Ovary (tissue), 10 donors: ENCODE data around the gene FAM229A. TPM values are rescaled to one million over a fixed set of nuclear protein-coding genes. Genes with fewer than 3 reads are reported as not detected.

ENCODE experiments used
- DNase-seq, 5 donors: peaks; one replicate each; pipeline ENCODE4 v3.0.0-alpha.2; 2019 to 2020
- H3K27ac ChIP-seq, 2 donors: fragments of 200-600 bp; one replicate each; pipeline versions ENCODE4 v1.5.1 to v1.8.0; 2019 to 2022
- H3K27me3 ChIP-seq: fragments of 200-600 bp; one replicate; pipeline ENCODE4 v1.8.0; 2022
- H3K36me3 ChIP-seq: fragments of 200-600 bp; sonication (generic); one replicate; pipeline ENCODE4 v1.5.1; 2019
- H3K4me1 ChIP-seq: one replicate; pipeline ENCODE4 v1.8.1; 2013; ENCODE audit warnings: mild to moderate bottlenecking, moderate library complexity; ENCODE audit not compliant: insufficient read depth
- H3K4me3 ChIP-seq: fragments of 200-600 bp; sonication (generic); one replicate; pipeline ENCODE4 v1.5.1; 2017
- H3K9me3 ChIP-seq, 2 donors: fragments of 200-600 bp in 1 of 2; sonication (generic) in 1 of 2; one replicate each; pipeline versions ENCODE4 v1.5.1 to v1.8.1; 2013 to 2019; ENCODE audit warnings: mild to moderate bottlenecking in 1 of 2, moderate library complexity in 1 of 2
- CTCF ChIP-seq, 3 donors: fragments of 450-650 bp in 2 of 3; fragments of 200-600 bp in 1 of 3; IDR thresholded peaks; one replicate each; pipeline versions ENCODE4 v1.5.1 to v1.8.0; 2016 to 2022; ENCODE audit warnings: antibody characterized with exemption in 3 of 3, mild to moderate bottlenecking in 1 of 3
- EP300 ChIP-seq: sonication (generic); formaldehyde crosslinking; IDR thresholded peaks from one replicate; pipeline ENCODE4 v1.6.1; 2017; ENCODE audit warnings: antibody characterized with exemption
- POLR2A ChIP-seq: fragments of 450-650 bp; IDR thresholded peaks from one replicate; pipeline ENCODE4 v1.6.1; 2017; ENCODE audit warnings: antibody characterized with exemption, mild to moderate bottlenecking, moderate library complexity
- WGBS, 3 donors: extraction: QIAGEN DNeasy Blood & Tissue Kit in 1 of 3; methylation state at CpG; one replicate each; pipeline versions ENCODE4 v1.1.5 to v1.1.7; 2013 to 2017; 5-methylcytosine and 5-hydroxymethylcytosine counted together
- intact Hi-C, 4 donors: fragments of 100-400 bp; cut with DNase I; formaldehyde crosslinking; loops; one replicate each; pipeline versions ENCODE4 v1.11.0 to v1.15.1; 2022 to 2023
- long read RNA-seq, 3 donors: library from polyadenylated mRNA in 2 of 3; unstranded in 2 of 3; transcript quantifications; one replicate each; pipeline ENCODE4 v2.0.0 and lab custom pipeline, GENCODE V29; 2021 to 2026
- polyA plus RNA-seq, 2 donors: library from polyadenylated mRNA; stranded (reverse); fragments of 200-250 nt in 1 of 2; fragments of 350-450 nt in 1 of 2; fragmentation: Illumina TruSeq in 1 of 2; extraction: RNeasy Lipid Tissue Mini Kit (QIAGEN cat#74804) in 1 of 2; gene quantifications; one replicate each; pipeline ENCODE4 v1.2.3, GENCODE V29; 2013 to 2014
- total RNA-seq, 7 donors: library from RNA; depleted of rRNA in 2 of 7; stranded (reverse); fragments of >200 nt in 2 of 7; fragmentation: NEBNext Ultra II Directional in 3 of 7; extraction: Animal tissue kit (Norgen Biotek cat#: 25700) in 3 of 7; gene quantifications; one replicate each; pipeline versions ENCODE4 v1.1.0 to v1.2.4, GENCODE V29; 2016 to 2023
- donor health status: DM: no; HTN: no; CAD: no; lungs with moderate emphysema.
- donor health status: DM: no; HTN: no; CAD: no.
- donor health status: Bipolar disorder and iron deficiency.
- donor health status: DM: yes; HTN: yes; CAD: no.
- donor health status: DM: no; HTN: no; CAD: no.
- donor health status: DM: yes; HTN: yes; CAD: no.

The FAM229A gene
- 10 to 100 TPM in 6 of 7 donors, 1 to 10 TPM in 1; 9.1 to 27.0 (median 15.5) TPM for total RNA-seq
- polyA plus RNA-seq, result 10 to 100 TPM in 1 of 2 donors, 1 to 10 TPM in 1; 3.0 to 13.2 TPM
- long read RNA-seq, donor 1, partial matches to known transcripts, result 0 of 8 reads
- long read RNA-seq, donor 1, other reads (novel, unspliced or antisense), result 2 of 8 reads
- long read RNA-seq, donor 2, transcript FAM229A-204 (3 exons, 699 nt), result major isoform, 5 of 7 reads
- long read RNA-seq, donor 2, partial matches to known transcripts, result 0 of 7 reads
- long read RNA-seq, donor 2, other reads (novel, unspliced or antisense), result 0 of 7 reads
- long read RNA-seq, donor 3, transcript FAM229A-204 (3 exons, 699 nt), result major isoform, 11 of 19 reads
- long read RNA-seq, donor 3, transcript FAM229A-202 (2 exons, 2,759 nt), result minor isoform, 7 of 19 reads
- long read RNA-seq, donor 3, partial matches to known transcripts, result 0 of 19 reads
- long read RNA-seq, donor 3, other reads (novel, unspliced or antisense), result 1 of 19 reads

GRCh38 chr1:32362474-32363313 is at the start of gene FAM229A, which contains the start of gene TSSK3:
Gene FAM229A (minus strand): TSS chr1:32362485. CDS start chr1:32362091, 394 bp downstream.
Gene TSSK3 (plus strand): TSS chr1:32362539. CDS start chr1:32362702, 163 bp downstream.
- Histone ChIP-seq H3K4me1 (peaks cover 8% of the 10 kb centered on the region), H3K27ac (peak within 1 kb of the TSS; percentile 68 to 87), H3K36me3 (no peaks in the 10 kb centered on the region), H3K4me3 (peak within 1 kb of the TSS; percentile 24), H3K27me3 (no peaks in the 10 kb centered on the region), H3K9me3 (no peaks in the 10 kb centered on the region)
- 32 to 39% (median 38%) methylated on average over 17 of the region's 17 CpGs for WGBS, 3 donors
- no peak for TF ChIP-seq CTCF (IDR thresholded peaks at IDR 0.05)
- TF ChIP-seq EP300, result no peak
- TF ChIP-seq POLR2A, result no peak
- peak in 1 of 5 donors; percentile 50 for DNase-seq
- intact Hi-C loops, result loop anchor here in 1 of 4 donors (10.0 kb wide), 1 partner anchor 118 kb away; the partner anchor contains the start of gene FAM167B

GRCh38 chr1:32411261-32411660 is 49.0 kb upstream of the FAM229A start:
- no peaks in the 10 kb centered on the region for H3K36me3 ChIP-seq
- intact Hi-C loops, result no loop called here
- peaks cover 0 to 6% of the 10 kb centered on the region in 2 donors for H3K9me3 ChIP-seq
- H3K27ac ChIP-seq, result no peak overlapping the region
- DNase-seq, result no peak
- no peaks in the 10 kb centered on the region for H3K27me3 ChIP-seq
- no peaks in the 10 kb centered on the region for H3K4me1 ChIP-seq
- no peak overlapping the region for H3K4me3 ChIP-seq
- no peak for TF ChIP-seq CTCF (IDR thresholded peaks at IDR 0.05)
- no peak for TF ChIP-seq EP300
- no peak for TF ChIP-seq POLR2A

DNA sequence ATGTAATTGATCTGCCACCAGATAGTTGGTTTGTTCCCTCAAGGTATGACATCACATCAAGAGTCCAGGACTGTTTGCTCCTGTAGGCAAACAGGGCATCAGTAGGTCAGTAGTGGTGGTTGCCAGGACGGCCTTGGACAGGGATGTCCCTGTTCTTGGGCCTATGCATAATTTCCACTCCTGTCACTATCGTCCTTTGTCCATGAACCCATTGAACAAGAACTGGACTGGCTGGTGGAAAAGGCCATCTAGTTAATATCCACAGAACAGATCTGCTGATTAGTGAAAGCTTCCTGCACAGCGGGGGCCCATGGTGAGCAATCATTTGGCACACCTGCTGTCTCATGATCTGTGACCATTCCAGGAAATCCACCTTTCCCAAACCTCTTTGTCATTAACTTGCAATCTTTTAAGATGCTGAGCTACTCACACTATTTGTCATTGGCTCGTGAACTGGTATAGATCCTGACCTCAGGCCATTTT is 44.4 kb upstream of the FAM229A start:
- Histone ChIP-seq H3K36me3 (no peaks in the 10 kb centered on the region), H3K4me3 (no peak overlapping the region), H3K27me3 (no peaks in the 10 kb centered on the region), H3K9me3 (no peaks in the 10 kb centered on the region), H3K4me1 (no peaks in the 10 kb centered on the region), H3K27ac (no peak overlapping the region)
- WGBS, 3 donors, result 94 to 97% (median 95%) methylated on average over 4 of the region's 4 CpGs
- no peak for TF ChIP-seq POLR2A
- no peak for TF ChIP-seq CTCF (IDR thresholded peaks at IDR 0.05)
- TF ChIP-seq EP300, result no peak
- intact Hi-C loops, result loop anchor here in 1 of 4 donors (10.0 kb wide), 1 partner anchor 208 kb away; no protein-coding TSS in a partner anchor
- DNase-seq, result no peak
